HG03066 (cell line): ENCODE measurements around the gene MAPK7.

Source experiments
- ATAC-seq: cut with Tn5 transposase; IDR thresholded peaks from one replicate; pipeline ENCODE4 v1.9.1; 2021; ENCODE audit warnings: low read depth; ENCODE audit not compliant: unreplicated experiment

Gene MAPK7

DNA sequence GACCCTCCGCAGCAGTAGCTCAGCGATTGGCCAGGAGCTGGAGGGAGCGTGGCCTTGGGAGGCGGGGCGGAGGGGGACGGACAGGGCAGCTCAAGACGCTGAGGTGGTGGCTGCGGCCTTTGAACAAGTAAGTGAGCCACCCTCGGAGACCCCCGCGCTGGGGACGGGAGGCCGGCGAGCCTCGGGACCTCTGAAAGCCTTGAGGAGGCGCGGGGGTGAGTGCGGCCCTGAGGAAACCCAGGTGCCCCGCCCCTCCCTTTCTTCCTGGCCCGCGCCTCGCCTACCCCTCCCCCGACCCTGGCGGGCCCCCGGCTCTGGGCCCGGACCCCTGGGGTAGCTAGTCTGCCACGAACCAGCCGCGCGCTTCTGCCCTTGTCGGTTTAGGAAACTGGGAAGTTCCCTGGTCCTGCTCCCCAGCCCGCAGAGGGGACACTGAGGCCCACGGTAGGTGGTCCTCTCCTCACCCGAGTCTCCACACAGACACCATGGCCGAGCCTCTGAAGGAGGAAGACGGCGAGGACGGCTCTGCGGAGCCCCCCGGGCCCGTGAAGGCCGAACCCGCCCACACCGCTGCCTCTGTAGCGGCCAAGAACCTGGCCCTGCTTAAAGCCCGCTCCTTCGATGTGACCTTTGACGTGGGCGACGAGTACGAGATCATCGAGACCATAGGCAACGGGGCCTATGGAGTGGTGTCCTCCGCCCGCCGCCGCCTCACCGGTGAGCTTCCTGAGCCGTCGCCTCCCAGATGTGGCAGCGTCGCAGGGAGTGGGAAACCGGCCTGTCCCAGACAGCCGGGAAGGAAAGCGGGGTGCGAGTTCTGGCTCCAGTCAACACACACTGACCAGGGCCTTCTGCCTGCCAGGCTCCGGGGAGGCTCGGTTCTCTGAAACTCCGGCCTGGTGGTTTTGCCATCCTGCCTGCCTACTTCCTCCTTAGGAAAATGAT lies at the start of gene MAPK7:
Gene MAPK7 (plus strand): TSS at position 83 of the 945 bp plus-strand sequence. CDS start 403 bp downstream, at position 486.
- ATAC-seq = peak; percentile 24

DNA sequence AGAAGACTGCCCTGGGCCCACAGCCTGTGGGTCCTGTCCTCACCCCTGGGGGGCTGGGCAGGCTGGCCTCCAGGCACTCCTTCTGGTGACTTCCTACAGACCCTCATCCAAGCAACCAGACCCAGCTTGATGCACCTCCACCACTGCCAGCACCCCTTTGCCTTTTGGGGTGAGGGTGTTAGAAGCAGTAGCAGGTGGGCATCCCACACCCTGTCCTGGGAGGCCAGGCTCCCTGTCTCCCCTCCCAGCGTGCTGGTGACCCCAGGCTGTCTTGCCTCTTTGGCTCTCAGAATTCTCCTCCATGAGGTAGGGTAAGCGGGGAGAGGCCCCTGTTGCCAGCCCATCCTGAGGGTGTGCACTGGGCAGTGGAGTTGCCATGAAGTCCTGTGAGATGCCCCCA lies 49.2 kb upstream of the MAPK7 start:
- no peak for ATAC-seq

DNA sequence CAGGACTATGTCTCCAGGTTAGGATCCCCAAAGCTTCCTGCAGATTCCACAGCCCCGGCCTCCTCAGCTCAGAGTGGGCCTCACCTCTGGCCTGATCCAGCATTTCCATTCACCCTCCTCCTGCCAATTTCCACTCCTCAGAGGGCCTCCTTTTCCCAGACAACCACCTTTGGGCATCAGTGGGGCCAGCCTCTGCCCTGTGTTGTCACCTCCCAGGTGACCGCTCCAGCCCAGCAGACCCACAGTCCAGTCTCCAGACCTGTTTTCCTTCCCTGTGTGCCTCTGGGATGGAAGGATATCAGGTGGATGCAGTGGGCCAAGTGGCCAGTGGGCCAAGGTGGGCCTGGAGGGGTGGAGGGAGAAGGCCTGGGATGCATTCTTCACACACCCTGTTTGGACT lies 48.5 kb upstream of the MAPK7 start:
- no peak for ATAC-seq

DNA sequence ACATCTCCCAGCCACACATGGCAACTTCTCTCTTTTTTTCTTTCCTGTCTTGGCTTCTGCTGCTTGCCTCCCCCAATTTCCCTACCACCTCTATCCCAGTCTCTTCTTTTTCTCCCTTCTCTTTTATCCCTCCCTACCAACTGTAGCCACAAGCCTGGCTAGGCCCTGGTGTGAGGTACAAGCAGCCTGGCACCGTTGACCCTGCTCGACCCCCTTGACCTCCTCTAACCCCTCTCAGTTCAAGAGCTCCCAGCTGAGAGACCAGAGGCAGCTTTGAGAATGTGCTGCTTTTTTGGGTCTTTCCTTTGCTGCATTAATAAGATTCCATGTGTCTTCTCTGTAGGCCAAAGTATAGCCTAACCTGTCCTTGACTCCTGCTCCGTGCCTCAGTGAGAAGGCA lies 48.0 kb upstream of the MAPK7 start:
- ATAC-seq = no peak

DNA sequence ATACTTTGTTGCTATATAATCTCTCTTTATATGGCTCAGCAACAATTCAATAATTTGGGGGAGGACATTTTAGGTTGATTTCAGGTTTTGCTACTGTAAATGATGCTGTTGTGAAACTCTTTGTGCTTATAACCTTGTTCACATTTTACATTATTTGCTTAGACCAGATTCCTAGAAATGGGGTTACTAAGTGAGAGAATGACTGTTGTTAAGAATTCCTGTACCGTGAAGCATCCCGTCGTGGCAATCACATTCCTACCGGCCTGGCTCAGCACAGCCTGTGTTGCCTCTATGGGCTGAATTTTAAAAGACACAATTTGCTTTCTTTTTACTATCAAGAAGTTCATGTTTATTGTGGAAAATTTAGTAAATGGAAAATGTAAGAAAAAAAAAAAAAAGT lies 47.2 kb upstream of the MAPK7 start:
- ATAC-seq = no peak

DNA sequence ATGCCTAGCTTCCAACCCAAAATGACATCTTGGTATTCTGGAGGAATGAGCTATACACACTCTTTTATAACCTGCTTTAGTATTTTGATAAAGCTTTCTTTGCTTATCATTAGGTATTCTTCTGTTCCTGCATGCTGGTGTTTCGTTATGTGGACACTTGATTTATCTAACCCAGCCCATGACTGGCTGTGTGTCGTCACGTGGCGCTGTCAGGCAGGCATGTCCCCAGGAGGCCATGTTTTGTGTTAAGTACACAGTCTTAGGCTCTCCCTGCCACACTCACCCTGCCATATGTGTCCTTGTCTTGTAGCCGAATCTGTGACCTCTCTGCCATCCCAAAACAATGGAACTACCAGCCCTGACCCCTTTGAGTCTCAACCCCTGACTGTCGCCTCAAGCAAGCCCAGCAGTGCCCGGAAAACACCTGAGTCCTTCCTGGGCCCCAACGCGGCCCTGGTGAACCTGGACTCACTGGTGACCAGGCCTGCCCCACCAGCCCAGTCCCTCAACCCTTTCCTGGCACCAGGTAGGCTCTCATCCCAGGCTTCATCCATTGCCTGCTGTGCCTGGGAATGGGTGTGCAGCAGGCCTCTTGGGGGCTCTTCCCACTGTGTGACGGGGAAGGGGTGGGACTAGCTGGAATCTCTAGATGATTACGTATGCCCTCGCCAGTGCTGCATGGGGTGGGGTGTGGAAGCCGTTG lies 46.6 kb upstream of the MAPK7 start:
- ATAC-seq = no peak

DNA sequence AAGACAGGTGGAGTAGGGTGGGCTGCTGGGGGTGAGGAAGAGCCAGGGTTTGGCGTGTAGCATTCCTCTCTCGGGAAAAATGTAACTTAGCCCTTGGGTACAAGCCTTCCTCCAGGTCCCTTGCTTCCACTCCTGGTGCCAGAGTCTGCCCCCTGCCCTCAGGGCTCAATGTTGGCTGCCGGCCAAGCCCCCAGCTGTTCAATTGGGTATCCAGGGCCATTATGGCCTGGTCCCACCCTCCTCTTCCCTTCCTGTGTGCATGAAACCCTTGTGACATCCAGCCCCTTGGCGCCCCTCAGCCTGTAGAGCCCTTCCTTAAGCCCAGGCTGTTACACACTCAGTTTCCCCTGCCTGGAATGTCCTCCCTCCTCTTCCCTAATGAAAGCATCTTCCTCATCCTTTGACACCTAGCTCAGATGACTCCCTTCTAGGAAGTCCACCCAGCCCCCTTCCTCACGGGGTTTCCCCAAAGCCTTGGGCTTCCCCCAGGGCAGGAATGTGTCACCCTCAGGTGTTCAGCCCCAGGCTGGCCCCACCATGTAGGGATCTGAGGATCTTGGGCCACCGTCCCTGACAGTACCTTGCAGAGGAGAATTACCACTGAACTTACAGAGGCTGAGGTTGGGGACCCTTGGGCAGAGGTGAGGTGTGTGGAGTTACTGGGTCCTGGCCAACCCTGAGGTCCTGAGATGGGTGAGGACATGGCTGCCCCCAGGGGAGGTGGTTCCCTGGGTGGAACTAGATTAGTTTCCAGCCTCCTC lies 45.7 kb upstream of the MAPK7 start:
- ATAC-seq = no peak

DNA sequence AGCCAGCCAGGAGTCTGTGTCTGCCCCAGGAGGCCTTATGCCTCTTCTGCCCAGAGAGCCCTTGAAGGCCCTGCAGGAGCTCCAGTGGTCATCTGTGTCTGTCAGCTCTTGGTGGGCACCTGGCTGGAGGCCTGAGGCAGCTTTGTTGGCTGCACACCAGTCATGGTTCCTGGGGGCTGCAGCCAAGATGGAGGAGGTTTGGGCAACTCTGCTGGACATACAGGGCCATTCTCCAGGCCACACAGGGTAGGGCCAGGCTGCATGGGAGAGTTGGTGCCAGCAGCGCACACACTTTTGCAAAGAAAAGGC lies 45.2 kb upstream of the MAPK7 start:
- ATAC-seq = no peak

DNA sequence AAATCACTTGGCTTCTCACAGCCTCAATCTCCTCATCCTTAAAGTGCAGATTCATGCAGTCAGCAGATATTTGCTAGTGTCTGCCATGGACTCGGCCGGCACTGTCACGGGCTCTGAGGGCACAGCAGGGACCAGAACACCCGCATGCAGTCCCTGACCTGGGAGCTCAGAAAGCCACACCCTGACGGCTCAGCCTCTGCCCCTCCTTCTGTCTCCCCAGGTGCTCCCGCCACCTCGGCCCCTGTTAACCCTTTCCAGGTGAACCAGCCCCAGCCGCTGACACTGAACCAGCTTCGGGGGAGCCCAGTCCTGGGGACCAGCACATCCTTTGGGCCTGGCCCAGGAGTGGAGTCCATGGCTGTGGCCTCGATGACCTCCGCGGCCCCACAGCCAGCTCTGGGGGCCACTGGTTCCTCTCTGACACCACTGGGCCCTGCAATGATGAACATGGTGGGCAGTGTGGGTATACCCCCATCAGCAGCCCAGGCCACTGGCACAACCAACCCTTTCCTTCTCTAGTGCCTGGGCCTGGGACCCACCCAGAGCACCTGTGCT lies 44.5 kb upstream of the MAPK7 start:
- ATAC-seq = no peak

DNA sequence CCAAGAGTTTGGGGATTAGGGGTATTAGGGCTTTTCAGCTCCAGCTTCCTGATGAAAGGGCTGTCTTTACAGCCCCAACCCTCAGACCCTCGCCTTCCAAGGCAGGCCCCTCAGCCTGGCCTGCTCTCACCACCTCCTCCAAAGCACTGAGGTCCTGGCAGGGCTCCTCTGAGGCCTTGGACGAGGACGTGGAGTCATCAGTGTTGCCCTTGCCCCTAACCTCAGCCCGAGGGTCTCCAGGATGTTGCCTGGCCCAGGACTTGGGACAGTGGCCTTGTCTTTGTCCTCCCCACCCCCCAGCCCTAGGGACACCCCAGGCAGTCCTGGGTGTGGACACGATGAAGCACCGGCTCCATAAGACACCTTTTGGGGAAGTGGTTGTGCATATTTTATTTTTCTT lies 44.0 kb upstream of the MAPK7 start:
- no peak for ATAC-seq

DNA sequence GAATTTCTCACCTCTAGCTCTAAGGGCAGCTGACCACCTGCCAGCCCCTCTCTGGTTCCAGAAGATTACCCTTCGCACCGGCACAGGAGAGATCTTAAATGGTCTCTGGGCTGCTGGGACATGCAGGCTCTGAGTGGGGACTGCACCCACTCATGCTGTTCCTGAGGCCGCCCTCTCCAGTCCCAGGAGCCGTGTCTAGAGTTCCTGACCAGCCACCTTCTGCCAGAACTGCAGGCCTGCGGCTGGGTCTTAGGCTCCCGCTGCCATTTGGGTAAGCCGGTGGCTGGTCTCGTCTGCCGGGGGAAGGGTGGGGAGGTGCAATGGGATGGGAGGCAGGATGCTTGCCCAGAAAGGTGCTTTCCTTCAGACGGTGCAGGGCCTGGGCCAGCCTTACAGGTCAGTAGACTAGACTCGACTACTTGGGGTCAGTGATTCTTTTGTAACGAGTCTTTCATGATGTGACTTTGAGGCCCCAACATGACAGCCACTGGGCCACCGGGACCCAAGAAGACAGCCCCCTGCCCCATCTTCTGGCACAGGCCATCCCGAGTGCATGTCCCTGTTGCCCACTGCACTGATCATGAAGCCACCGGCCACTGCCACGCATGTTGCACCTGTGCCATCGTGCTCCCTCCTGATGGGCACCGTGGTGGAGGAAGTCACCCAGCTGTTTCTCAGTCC lies 42.2 kb upstream of the MAPK7 start:
- no peak for ATAC-seq

DNA sequence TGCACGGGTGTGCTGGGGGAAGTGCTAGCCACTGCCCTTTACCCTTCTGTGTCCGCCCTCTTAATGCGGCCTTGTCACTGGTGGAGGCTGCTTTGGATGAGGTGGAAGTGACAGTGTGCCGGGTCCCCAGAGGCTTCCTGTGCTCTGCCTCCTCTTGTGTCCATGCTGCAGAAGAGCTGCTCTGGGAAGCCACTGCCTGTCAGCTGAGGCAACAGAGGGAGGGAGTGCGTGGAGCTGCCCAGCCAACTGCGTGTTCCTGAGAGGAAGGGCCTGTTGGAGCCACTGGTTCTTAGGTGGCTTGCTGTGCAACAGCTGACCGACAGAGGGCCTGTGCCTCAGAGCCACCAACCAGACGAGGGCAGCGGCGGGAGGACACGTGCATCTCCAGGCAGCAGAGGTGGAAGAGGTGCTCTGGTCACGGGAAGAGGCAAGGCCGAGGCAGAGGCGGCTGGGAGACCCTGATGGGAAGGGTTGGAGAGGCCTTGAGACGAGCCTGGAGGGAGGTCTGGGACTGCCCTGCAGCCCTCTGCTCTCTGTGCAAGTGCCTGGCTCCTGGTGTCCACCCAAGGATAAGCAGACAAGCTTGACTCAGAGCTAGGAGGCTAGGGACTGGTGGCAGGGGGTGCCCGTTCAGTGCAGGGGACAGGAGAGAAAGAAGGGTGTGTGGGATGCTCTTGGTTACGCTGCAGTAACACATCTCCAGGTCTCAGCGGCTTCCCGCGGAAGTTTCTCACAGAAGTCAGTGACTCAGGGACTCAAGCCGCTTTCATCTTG lies 41.2 kb upstream of the MAPK7 start:
- no peak for ATAC-seq

DNA sequence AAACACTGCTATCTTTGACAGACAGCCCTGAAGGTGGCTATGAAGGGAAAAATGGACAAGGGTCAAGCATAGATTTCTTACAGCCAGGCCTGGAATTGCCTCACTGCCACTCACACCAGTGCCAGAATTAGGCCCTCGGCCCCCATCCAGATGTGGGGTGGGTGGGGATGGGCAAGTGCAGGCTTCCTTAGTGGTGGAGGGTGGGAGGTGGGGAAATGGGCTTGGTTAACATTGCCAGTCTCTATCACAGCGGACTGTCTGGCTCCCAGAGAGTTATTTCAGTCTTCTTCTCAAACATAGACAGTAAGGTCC lies 40.6 kb upstream of the MAPK7 start:
- no peak for ATAC-seq

DNA sequence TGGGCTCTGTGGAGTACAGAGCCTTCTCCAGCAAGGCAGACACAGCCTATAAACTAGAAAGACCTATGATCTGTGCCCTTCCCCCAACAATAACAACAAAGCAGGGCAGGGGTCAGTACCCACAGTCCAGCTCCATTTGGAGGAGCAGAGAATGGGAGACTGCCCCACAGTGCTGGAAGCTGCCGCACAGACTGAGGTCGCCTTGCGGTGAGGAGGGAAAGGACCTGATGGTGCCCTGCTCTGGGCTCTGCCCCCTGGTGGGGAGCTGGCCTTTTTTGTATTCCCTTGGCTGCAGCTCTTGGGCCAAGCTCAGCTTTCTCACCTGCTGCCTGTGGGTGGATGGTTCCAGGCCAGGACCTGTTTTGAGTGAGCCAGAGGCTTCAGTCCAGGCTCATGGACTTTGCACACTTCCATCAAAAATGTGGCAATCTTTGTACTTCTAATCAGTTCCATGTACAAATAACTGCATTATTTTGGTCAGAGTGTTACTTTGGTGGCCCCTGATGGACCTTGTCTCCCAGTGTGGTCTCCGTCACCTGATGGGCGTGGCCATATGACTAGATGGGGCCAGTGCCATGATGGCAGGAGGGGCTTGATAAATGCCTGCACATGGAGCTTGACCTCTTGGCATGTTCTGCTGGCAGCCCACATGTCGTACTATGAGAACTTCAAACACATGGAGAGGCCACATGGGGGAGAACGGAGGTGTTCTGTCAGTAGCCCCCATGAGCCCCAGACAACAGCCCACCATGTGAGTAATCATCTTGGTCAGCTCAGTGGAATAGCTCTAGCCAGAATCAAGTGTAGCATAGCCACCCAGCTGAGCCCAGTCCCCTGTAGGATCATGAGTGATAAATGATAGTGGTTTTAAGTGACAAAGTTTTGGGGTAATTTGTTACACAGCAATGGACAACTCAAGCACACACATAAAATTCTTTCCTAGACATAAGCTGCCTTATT lies 40.0 kb upstream of the MAPK7 start:
- ATAC-seq = no peak

DNA sequence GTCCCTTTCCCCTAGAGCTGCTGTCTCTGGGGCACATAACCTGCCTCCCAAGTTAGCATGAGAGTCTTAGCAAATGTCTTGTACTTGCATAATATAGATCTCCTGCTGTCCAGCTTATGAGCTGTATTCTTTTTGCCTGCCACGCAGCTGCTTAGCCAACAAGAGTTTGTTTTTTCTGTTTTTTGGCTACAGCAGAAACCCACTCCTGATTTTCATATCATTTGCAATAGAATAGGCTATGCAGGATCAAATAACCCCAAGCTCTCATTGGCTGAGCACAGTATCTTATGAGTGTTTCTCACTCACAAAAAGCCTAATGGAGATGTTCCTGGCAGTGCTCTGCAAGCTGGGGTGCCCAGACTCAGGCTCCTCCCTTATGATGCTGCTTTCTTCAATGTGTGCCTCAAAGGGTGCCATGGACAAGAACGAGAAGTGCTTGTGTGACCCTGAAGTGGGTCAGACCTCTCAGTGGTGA lies 38.9 kb upstream of the MAPK7 start:
- ATAC-seq = no peak

DNA sequence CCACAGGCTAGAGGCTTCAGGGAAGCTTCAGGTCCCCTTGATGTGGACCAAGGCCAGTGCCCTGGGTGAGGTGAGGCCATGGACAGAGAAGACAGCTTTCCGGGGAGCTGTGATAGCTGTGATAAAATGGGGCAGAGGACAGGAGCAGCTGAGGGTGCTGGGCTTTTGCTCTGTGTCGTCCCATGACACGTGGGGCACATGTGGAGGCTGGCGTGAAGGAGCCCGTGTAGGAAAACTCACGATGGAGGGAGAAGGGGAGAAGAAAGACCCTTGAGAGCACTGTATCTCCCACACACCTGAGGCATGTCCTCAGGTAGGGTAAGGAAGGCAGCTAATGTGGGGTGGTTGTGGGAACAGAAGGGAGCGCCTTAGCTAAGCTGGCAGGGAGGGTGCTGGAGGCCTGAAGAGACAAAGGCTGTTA lies 37.1 kb upstream of the MAPK7 start:
- ATAC-seq = no peak

DNA sequence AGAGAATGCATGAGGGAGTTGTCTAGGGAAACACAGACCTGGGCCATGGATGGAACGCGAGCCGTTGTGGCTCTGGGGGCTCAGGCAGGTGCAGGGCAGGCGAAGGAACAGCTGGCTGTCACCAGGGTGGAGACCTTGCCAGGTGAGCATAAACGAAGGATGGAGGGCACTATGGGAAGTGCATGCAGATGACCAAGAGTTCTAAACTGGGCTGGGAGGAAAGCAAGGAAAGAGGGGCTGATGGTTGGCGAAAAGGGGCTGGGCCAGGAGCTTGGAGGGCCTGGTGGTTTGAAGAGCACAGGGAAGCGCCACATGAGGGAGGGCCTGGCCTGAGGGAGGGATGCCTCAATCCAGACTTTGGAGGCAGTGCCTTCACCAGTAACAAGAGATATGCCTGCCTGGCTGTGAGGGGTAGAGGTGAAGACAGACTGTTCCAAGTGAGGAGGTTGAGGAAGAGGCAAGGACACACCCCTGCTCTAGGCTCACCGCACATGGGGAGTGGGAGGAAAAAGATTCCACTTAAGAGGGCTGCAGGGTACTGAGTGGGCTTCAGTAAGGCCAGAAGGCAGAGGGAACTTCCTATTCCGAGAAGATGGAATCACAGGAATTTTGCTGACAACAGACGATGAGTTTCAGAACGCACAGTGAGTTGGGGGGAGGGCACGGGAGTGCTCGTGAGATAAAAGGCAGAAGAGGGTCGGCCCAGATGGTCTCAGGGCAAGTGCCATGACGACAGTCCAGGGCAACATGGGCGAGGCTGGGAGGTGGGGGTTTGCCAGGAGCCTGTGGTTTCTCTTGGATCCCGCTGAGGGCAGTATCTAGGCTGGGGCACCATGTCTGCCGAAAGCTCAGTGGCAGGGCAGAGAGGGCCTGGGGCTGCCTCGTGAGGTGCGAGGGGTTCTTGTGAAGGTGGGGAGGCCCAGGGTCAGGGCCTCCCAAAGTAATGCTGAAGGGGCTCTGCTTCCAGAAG lies 36.4 kb upstream of the MAPK7 start:
- ATAC-seq = no peak
